HFF-Myc (cell line): Measurements from ENCODE around the gene CLNK.

Experiments used
- DNase-seq: peaks from one replicate; pipeline ENCODE4 v3.0.0-alpha.2; 2011; ENCODE audit warnings: low read depth; ENCODE audit errors: extremely low read depth
- H3K4me3 ChIP-seq: replicated peaks from 2 replicates; pipeline ENCODE4 v1.5.1; 2011; ENCODE audit warnings: low read depth, mild to moderate bottlenecking, control low read depth, low read length
- CTCF ChIP-seq: IDR thresholded peaks from 2 replicates; pipeline ENCODE4 v1.5.1; 2012; ENCODE audit warnings: mild to moderate bottlenecking, low read depth, low read length, control low read depth; ENCODE audit errors: missing control alignments

Gene CLNK

GRCh38 chr4:10703156-10703555 lies 18.6 kb upstream of the CLNK start:
- no peak for TF ChIP-seq CTCF
- DNase-seq = no peak
- H3K4me3 ChIP-seq = no peak overlapping the region

- no peak for DNase-seq
- no peak for TF ChIP-seq CTCF
These were observed 17.3 kb upstream of the CLNK start for GRCh38 chr4:10701702-10702460.

DNA sequence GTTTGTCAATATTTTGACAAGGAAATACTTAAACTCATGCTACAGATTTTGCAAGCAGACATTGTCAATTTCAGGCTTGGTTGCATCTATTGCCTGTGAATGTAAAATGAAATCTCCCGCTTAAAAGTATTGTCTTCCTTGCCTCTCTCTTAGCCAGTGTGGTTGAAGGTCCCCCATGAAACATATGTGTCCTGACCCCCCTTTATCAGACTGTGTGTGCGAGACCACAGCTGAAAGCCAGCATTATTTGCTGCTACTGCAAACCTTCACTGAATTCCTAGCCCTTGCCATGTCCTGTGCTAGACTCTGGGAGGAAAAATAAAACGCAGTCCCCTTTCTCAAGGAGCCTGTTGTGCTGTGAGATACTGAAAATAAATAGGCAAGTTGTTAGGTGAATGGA lies 16.6 kb upstream of the CLNK start:
- no peak for TF ChIP-seq CTCF
- no peak overlapping the region for H3K4me3 ChIP-seq
- no peak for DNase-seq

More at GRCh38 chr4:10701702-10702460, 17.3 kb upstream of the CLNK start:
- no peak overlapping the region for H3K4me3 ChIP-seq

DNA sequence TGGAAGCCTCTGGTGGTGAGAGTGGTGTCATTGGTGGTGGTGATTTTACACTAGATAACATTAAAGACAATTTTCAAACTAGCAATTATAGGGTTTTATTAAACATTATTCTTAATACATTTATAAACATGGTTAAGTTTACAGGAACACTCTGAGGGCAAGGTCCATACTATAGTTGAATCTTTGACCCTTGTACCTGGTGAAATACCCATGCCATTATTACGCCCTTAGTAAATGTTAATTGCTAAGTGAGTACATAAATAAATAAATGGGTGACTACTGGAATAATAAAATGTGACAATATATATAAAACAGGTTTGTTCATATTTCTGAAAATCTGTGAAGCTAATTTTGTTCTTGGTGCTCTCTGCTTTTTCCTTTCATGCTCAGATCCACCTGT lies 13.6 kb upstream of the CLNK start:
- H3K4me3 ChIP-seq = no peak overlapping the region
- DNase-seq = no peak
- no peak for TF ChIP-seq CTCF

GRCh38 chr4:10697086-10697485 lies 12.5 kb upstream of the CLNK start:
- DNase-seq = no peak
- TF ChIP-seq CTCF = no peak

DNA sequence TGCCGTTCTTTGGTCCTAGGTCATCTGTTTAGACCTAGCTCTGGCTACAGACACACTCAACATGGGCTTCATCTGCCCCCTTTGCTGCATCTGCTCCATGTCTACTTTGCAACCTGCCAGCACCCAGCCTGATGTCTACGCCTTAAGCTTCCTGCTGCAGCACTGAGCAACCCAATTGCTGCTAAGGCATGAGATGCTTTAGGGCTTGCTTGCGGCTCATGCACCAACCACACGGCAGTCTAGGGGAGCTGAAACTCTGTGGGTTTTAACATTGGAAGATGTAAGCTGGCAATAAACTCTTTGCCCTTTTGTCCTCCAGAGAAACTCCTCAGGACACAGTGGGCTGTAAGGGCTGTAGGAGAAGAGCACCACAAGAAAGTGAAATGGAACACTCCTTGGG lies 11.7 kb upstream of the CLNK start:
- DNase-seq = no peak
- no peak for TF ChIP-seq CTCF
- H3K4me3 ChIP-seq = no peak overlapping the region

More at GRCh38 chr4:10697086-10697485, 12.5 kb upstream of the CLNK start:
- H3K4me3 ChIP-seq = no peak overlapping the region

DNA sequence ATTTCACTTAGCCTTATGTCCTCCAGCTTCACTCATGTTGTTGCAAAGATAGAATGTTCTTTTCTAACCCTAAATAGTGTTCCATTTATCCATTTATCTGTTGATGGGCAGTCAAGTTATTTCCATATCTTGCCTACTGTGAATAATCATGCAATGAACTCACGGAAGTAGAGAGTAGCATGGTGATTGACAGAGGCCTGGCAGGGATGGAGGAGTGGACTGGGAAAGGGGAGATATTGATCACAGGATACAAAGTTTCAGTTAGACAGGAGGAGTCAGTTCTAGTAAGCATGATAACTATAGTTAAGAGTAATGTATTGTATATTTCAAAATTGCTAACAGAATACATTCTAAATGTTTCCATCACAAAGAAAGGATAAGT lies 10.3 kb upstream of the CLNK start:
- H3K4me3 ChIP-seq = no peak overlapping the region
- no peak for DNase-seq
- TF ChIP-seq CTCF = no peak
